T-helper 17 cell (primary cell): ENCODE results near the gene TTF2. TPM values are rescaled to one million over a fixed set of nuclear protein-coding genes. Genes with fewer than 3 reads are reported as not detected.
A peak's percentile ranks its signal among the peaks of the same experiment; 100 is the strongest.

ENCODE experiments used
- ATAC-seq: fragments of 150-1000 bp; cut with Tn5 transposase; 2 replicates; pipeline ENCODE4 v1.10.0; 2021; ENCODE audit warnings: mild to moderate bottlenecking, moderate library complexity
- DNase-seq, 3 donors: peaks; one replicate each; pipeline versions ENCODE4 v3.0.0 to v3.0.0-alpha.2; 2020 to 2021
- H3K9me3 ChIP-seq: one replicate; pipeline ENCODE4 v1.7.0; 2013; ENCODE audit warnings: low read length, mild to moderate bottlenecking; ENCODE audit not compliant: control insufficient read depth, poor library complexity, severe bottlenecking
- H3K27ac Mint-ChIP-seq: one replicate; pipeline ENCODE4 v1.8.0; 2022; ENCODE audit warnings: mild to moderate bottlenecking, moderate library complexity, mixed read lengths
- H3K27me3 Mint-ChIP-seq: one replicate; pipeline ENCODE4 v1.8.0; 2022; ENCODE audit warnings: mixed read lengths
- H3K36me3 Mint-ChIP-seq: one replicate; pipeline ENCODE4 v1.8.0; 2022; ENCODE audit warnings: low read depth, mixed read lengths
- H3K4me1 Mint-ChIP-seq: one replicate; pipeline ENCODE4 v1.8.0; 2022; ENCODE audit warnings: mild to moderate bottlenecking, mixed read lengths
- H3K4me3 Mint-ChIP-seq: one replicate; pipeline ENCODE4 v1.8.0; 2022; ENCODE audit warnings: mild to moderate bottlenecking, moderate library complexity, mixed read lengths
- total RNA-seq, 4 donors: library from RNA in 2 of 4; stranded (reverse) in 2 of 4; gene quantifications; one replicate each; pipeline ENCODE4 v1.2.3 and lab custom pipeline; 2022 to 2026

The TTF2 gene
- total RNA-seq, 2 donors from 2014 or later, result 49.2 to 50.9 TPM

- H3K9me3 ChIP-seq, result no peaks in the 10 kb centered on the region
- peaks cover 3% of the 10 kb centered on the region for H3K36me3 Mint-ChIP-seq
- peaks cover 13% of the 10 kb centered on the region for H3K4me1 Mint-ChIP-seq
- H3K27me3 Mint-ChIP-seq, result no peaks in the 10 kb centered on the region
- ATAC-seq (peak; percentile 90), DNase-seq (peak; percentile 69 to 80 (median 69))
- H3K4me3 Mint-ChIP-seq, result peak within 1 kb of the TSS; percentile 93
- H3K27ac Mint-ChIP-seq, result peak within 1 kb of the TSS; percentile 84
These were observed 61.6 kb downstream of the TTF2 start, which contains the start of gene TRIM45 for GRCh38 chr1:117121589-117122329. Gene TRIM45 (minus strand): TSS chr1:117121749. CDS start chr1:117121201, 548 bp downstream.

DNA sequence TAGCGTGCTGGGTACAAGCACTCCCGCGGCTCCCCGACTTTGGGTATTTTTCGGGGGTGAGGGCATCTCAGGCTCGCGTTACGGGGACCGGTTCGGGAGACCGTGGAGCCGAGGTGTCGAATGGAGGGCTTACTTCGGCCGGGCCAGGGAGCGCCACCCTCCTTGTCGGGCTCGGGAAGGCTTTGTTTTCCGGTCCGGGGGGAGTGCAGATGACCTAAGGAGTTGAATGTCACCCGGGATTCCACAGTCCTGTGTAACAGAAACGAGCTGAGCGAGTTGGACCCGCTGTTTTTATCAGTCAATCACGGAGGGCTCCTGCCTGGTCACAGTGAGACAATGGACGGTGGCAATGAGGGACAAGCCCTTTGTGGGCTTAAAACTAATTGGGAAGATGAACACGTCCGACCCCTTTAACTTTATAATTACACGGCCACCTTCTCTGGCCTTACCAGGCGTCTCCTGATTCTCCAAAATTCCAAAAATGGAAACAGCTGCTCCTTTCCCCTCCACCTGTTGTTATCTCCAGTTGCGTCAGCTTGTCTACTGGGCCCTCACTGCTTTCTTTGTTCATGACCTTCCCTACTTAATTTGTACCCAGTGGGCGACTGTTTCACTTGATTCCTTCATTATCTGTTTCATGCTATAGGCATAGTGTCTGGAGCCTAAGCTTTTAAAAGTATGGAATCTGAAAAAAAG is 62.4 kb downstream of the TTF2 start:
- no peaks in the 10 kb centered on the region for H3K9me3 ChIP-seq
- Mint-ChIP-seq H3K27ac (peak overlapping the region; percentile 84), H3K36me3 (peaks cover 7% of the 10 kb centered on the region), H3K4me1 (peaks cover 13% of the 10 kb centered on the region), H3K27me3 (no peaks in the 10 kb centered on the region), H3K4me3 (peak overlapping the region; percentile 93)
- DNase-seq (no peak), ATAC-seq (no peak)

DNA sequence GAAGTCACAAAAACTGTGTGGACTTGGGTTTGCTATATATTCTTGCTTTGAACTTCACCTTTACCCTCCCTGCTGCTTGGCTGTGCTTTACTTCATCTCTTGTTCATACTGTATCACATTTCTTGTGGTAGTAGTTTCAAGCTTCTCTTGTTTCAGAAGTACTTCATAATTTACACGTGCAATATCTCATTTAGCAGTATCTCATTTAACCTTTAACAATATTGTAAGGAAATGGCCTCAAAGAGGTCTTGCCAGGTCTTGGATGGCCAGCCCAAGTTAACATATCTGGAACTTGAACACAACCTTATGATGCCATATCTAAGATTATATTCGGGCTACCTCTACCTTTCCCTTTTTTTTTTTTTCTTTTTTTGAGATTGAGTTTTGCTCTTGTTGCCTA is 63.1 kb downstream of the TTF2 start:
- Mint-ChIP-seq H3K27me3 (peaks cover 2% of the 10 kb centered on the region), H3K4me1 (peaks cover 13% of the 10 kb centered on the region), H3K27ac (no peak overlapping the region), H3K36me3 (peaks cover 7% of the 10 kb centered on the region), H3K4me3 (peak overlapping the region; percentile 52)
- ATAC-seq (no peak), DNase-seq (no peak)
- no peaks in the 10 kb centered on the region for H3K9me3 ChIP-seq

DNA sequence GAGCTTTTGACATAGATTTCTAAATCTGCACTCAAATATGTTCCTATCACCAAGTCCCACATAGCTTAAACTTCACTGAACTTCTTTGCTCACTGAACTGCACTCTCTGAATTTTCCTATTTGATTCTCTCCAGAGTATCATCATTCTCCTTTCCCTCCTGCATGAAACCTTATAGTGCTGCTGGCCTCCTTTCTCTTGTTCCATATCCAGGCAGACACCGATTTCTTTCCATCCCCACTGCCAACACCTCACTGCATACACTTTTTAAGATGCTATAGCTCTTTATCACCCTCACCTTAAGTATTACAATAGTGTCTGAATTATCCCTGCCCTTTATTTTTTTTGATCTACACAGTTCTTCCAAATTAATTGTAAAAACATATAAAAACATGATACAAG is 64.5 kb downstream of the TTF2 start:
- no peak for ATAC-seq
- H3K4me1 Mint-ChIP-seq, result peaks cover 16% of the 10 kb centered on the region

GRCh38 chr1:117127795-117128194 is 67.7 kb downstream of the TTF2 start:
- peak overlapping the region; percentile 51 for H3K27ac Mint-ChIP-seq

More for the DNA sequence above, 64.5 kb downstream of the TTF2 start:
- H3K4me3 Mint-ChIP-seq, result no peak overlapping the region
- no peaks in the 10 kb centered on the region for H3K9me3 ChIP-seq
- no peak for DNase-seq
- peaks cover 5% of the 10 kb centered on the region for H3K27me3 Mint-ChIP-seq
- no peak overlapping the region for H3K27ac Mint-ChIP-seq
- H3K36me3 Mint-ChIP-seq, result peaks cover 7% of the 10 kb centered on the region

DNA sequence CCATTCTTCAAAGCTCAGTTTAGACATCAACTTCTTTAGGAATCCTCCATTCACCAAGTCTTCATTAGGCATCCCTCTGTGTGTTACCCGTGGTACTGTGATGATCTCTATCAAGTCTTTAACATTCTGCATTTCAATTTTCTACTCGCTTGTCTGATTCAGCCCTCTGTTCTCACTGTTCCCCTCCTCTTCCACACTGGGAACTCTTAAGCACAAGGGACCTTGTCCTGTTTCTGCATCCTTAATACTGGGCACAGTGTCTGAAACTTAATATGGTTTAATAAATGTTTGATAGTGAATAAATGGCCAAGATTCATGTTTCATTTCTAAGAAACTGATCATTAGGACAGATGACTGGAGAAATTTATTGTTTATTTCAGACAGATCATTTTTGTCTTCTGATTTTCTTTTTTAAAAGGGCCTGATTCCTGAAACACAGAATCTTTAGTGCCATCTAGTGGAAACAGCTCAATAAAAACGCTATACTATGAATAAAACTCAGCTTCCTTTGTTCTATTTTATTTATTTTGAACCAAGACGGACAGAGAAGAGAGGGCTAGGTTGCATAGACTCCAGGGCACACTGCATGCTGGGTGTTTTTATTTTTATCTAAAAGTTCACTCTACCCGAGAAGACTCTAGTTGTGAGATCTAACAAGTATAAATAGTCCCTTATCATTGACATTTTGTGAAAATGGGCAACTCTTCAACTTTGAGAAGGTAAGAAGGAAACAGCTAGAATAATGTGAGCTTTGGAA is 68.4 kb downstream of the TTF2 start:
- H3K36me3 Mint-ChIP-seq, result peaks cover 7% of the 10 kb centered on the region
- no peak overlapping the region for H3K4me3 Mint-ChIP-seq
- no peaks in the 10 kb centered on the region for H3K9me3 ChIP-seq
- peaks cover 5% of the 10 kb centered on the region for H3K27me3 Mint-ChIP-seq
- H3K27ac Mint-ChIP-seq, result peak overlapping the region; percentile 51
- H3K4me1 Mint-ChIP-seq, result peaks cover 3% of the 10 kb centered on the region
- DNase-seq (no peak), ATAC-seq (peak; percentile 58)

More at GRCh38 chr1:117127795-117128194, 67.7 kb downstream of the TTF2 start:
- Mint-ChIP-seq H3K36me3 (peaks cover 7% of the 10 kb centered on the region), H3K4me3 (no peak overlapping the region), H3K27me3 (peaks cover 5% of the 10 kb centered on the region), H3K4me1 (peaks cover 3% of the 10 kb centered on the region)
- H3K9me3 ChIP-seq, result no peaks in the 10 kb centered on the region
- no peak for ATAC-seq
- DNase-seq, result no peak

GRCh38 chr1:117130526-117130925 is 70.4 kb downstream of the TTF2 start:
- no peak for ATAC-seq
- Mint-ChIP-seq H3K36me3 (peaks cover 7% of the 10 kb centered on the region), H3K27ac (no peak overlapping the region), H3K27me3 (peaks cover 21% of the 10 kb centered on the region), H3K4me3 (no peak overlapping the region), H3K4me1 (peaks cover 3% of the 10 kb centered on the region)
- DNase-seq, result no peak
- no peaks in the 10 kb centered on the region for H3K9me3 ChIP-seq

DNA sequence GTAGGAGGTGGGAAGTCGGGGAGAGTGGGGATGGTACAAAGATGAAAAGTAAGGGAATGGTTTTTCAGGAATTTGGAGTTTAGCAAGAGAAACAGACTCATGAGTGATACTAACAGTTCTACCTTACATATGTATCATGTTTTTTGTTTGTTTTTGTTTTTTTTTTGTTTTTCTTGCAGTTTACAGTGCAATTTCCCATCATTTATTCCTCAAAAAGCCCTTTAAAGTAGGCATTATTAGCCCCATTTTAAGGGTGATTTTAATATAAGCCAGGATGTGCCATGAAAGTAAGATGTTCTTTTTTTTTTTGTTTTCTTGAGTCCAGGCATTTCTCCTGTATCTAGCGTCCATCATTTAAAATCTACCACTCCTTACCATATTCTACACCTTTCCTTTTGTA is 75.2 kb downstream of the TTF2 start:
- no peak for DNase-seq
- ATAC-seq, result no peak
- H3K9me3 ChIP-seq, result no peaks in the 10 kb centered on the region
- Mint-ChIP-seq H3K4me3 (no peak overlapping the region), H3K36me3 (no peaks in the 10 kb centered on the region), H3K27ac (no peak overlapping the region), H3K4me1 (no peaks in the 10 kb centered on the region), H3K27me3 (peaks cover 18% of the 10 kb centered on the region)

DNA sequence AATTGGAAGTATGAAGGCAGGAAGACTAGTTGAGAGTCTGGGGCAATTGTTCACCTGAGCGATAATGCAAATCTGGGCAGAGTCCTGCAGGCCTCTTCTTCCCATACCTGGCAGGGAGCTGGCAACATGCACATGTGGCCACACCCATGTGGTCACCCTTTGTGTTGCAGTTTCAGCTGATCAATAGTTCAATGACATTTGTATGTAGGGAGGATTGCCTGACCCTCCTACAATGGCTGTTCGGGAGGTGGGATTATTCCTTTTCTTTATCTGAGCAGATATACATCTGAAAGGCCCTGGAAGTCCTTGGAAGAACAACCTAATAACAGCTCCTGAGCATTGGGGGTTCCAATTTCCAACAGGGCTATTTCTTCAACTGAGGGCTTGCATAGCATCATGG is 76.6 kb downstream of the TTF2 start:
- Mint-ChIP-seq H3K27ac (no peak overlapping the region), H3K36me3 (no peaks in the 10 kb centered on the region), H3K4me1 (no peaks in the 10 kb centered on the region), H3K4me3 (no peak overlapping the region), H3K27me3 (peaks cover 18% of the 10 kb centered on the region)
- H3K9me3 ChIP-seq, result no peaks in the 10 kb centered on the region
- ATAC-seq (no peak), DNase-seq (no peak)

DNA sequence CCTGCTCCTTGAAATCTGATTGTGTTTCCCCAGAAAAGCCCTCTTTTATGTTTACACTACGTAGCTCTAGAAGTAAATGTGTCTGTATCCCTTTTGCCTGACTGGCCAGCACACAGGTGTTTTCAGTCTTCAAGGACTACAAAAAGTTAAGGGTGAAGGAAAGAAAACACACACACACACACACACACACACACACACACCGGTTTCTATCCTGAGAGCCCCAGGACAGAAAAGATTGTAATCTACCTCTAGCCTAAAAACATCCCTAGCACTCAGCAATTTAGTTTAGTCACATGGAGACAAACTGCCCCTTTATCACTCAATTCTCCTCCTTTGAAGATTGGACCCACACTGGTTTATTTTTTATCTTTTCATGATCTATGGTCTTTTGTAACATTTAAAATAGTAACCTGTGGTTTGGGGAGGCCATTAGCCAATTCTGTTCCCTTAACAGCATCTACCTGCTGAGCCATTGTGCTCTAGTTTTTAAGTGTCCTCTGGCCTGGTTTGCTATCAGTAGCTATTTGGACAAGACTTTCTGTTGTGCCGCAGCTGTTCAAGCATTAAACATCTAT is 77.2 kb downstream of the TTF2 start:
- H3K27ac Mint-ChIP-seq, result no peak overlapping the region
- no peak overlapping the region for H3K4me3 Mint-ChIP-seq
- no peaks in the 10 kb centered on the region for H3K36me3 Mint-ChIP-seq
- ATAC-seq (no peak), DNase-seq (no peak)
- no peaks in the 10 kb centered on the region for H3K4me1 Mint-ChIP-seq
- peaks cover 18% of the 10 kb centered on the region for H3K27me3 Mint-ChIP-seq
- no peaks in the 10 kb centered on the region for H3K9me3 ChIP-seq

GRCh38 chr1:117138106-117138505 is 78.0 kb downstream of the TTF2 start:
- H3K4me1 Mint-ChIP-seq, result no peaks in the 10 kb centered on the region
- no peak overlapping the region for H3K27ac Mint-ChIP-seq
- H3K36me3 Mint-ChIP-seq, result no peaks in the 10 kb centered on the region
- no peaks in the 10 kb centered on the region for H3K9me3 ChIP-seq
- ATAC-seq (no peak), DNase-seq (no peak)
- H3K27me3 Mint-ChIP-seq, result peaks cover 18% of the 10 kb centered on the region
- H3K4me3 Mint-ChIP-seq, result no peak overlapping the region

DNA sequence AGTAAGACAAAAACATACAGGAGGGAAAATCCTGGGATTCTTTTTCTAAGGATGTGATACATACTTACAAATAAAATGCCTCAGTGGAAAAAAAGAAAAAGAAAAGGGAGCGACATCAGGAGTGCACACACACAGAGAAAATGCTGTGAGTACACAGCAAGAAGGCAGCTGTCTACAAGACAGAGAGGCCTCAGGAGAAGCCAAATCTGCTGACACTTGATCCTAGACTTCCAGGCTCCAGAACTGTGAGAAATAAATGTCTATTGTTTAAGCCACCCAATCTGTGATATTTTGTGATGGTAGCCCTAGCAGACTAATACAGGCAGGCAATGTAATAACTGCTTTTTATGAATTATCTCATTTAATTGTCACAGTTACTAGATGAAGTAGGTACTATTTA is 78.4 kb downstream of the TTF2 start:
- peaks cover 18% of the 10 kb centered on the region for H3K27me3 Mint-ChIP-seq
- ATAC-seq, result no peak

DNA sequence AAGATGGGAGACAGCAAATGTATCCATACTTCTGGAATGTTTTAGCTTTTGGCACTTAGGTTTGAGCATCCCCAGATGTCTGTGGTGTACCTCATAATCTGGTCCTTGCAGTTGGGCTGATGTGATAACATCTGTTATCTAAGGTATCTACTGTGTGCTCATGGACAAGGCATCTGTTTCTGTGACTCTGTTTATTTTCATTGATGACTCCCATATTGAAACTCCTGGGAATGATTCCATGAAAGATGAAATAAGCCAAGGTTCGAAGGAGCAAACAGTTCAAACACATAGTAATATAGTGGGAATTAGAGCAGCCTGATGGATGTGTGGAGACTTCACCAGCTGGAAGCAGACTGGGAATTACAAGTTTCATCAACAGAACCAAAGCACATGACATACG is 82.1 kb downstream of the TTF2 start:
- H3K27ac Mint-ChIP-seq, result no peak overlapping the region
- ATAC-seq, result no peak
- DNase-seq, result no peak
- H3K27me3 Mint-ChIP-seq, result peaks cover 26% of the 10 kb centered on the region
- H3K4me3 Mint-ChIP-seq, result no peak overlapping the region
- peaks cover 4% of the 10 kb centered on the region for H3K4me1 Mint-ChIP-seq
- H3K9me3 ChIP-seq, result no peaks in the 10 kb centered on the region
- H3K36me3 Mint-ChIP-seq, result no peaks in the 10 kb centered on the region

More for the DNA sequence above, 78.4 kb downstream of the TTF2 start:
- Mint-ChIP-seq H3K4me3 (no peak overlapping the region), H3K4me1 (peaks cover 4% of the 10 kb centered on the region), H3K27ac (no peak overlapping the region), H3K36me3 (no peaks in the 10 kb centered on the region)
- no peaks in the 10 kb centered on the region for H3K9me3 ChIP-seq
- DNase-seq, result no peak
